Mesothelial cell of epicardium (in vitro differentiated cells): Measurements from ENCODE around the gene MLC1. TPM values are rescaled to one million over a fixed set of nuclear protein-coding genes. Genes with fewer than 3 reads are reported as not detected.

Source experiments
- DNase-seq, 2 experiments: peaks; one replicate each; pipeline ENCODE4 v3.0.0; 2021; ENCODE audit warnings: low spot score in 2 of 2; ENCODE audit not compliant: unreplicated experiment in 2 of 2
- H3K27ac Mint-ChIP-seq: 2 replicates; pipeline ENCODE4 v1.8.0; 2021; ENCODE audit warnings: mixed read lengths
- H3K27me3 Mint-ChIP-seq: 2 replicates; pipeline ENCODE4 v1.8.0; 2021; ENCODE audit warnings: low read depth, mixed read lengths
- H3K36me3 Mint-ChIP-seq: 2 replicates; pipeline ENCODE4 v1.8.0; 2021; ENCODE audit warnings: mixed read lengths
- H3K4me1 Mint-ChIP-seq: 2 replicates; pipeline ENCODE4 v1.8.0; 2021; ENCODE audit warnings: mixed read lengths
- H3K4me3 Mint-ChIP-seq: 2 replicates; pipeline ENCODE4 v1.8.0; 2021; ENCODE audit warnings: mild to moderate bottlenecking, moderate library complexity, mixed read lengths
- H3K9me3 Mint-ChIP-seq: 2 replicates; pipeline ENCODE4 v1.8.0; 2021; ENCODE audit warnings: mixed read lengths
- total RNA-seq: library from RNA; stranded (reverse); gene quantifications from 3 replicates; pipeline ENCODE4 v1.2.1, GENCODE V29; 2021
- TF ChIP-seq, protein P1 (sequence below): fragments of 200-600 bp; sonication (generic); IDR thresholded peaks from one replicate; pipeline ENCODE4 v1.5.0; 2021; ENCODE audit warnings: antibody characterized with exemption; ENCODE audit not compliant: unreplicated experiment

Gene MLC1
- total RNA-seq: 1.8 to 2.1 TPM (median 2.0 TPM) in 3 replicates

GRCh38 chr22:50085211-50085972 lies at the start of gene MLC1:
Gene MLC1, minus strand, starts transcription at chr22:50085426. Its CDS starts 524 bp downstream, at chr22:50084902.
- TF ChIP-seq, protein P1, sequence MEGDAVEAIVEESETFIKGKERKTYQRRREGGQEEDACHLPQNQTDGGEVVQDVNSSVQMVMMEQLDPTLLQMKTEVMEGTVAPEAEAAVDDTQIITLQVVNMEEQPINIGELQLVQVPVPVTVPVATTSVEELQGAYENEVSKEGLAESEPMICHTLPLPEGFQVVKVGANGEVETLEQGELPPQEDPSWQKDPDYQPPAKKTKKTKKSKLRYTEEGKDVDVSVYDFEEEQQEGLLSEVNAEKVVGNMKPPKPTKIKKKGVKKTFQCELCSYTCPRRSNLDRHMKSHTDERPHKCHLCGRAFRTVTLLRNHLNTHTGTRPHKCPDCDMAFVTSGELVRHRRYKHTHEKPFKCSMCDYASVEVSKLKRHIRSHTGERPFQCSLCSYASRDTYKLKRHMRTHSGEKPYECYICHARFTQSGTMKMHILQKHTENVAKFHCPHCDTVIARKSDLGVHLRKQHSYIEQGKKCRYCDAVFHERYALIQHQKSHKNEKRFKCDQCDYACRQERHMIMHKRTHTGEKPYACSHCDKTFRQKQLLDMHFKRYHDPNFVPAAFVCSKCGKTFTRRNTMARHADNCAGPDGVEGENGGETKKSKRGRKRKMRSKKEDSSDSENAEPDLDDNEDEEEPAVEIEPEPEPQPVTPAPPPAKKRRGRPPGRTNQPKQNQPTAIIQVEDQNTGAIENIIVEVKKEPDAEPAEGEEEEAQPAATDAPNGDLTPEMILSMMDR: no peak
- peaks cover 31% of the 10 kb centered on the region for H3K4me1 Mint-ChIP-seq
- no peaks in the 10 kb centered on the region for H3K9me3 Mint-ChIP-seq
- no peak within 1 kb of the TSS for H3K4me3 Mint-ChIP-seq
- DNase-seq: no peak
- H3K27me3 Mint-ChIP-seq: peaks cover 3% of the 10 kb centered on the region
- H3K36me3 Mint-ChIP-seq: no peaks in the 10 kb centered on the region
- no peak within 1 kb of the TSS for H3K27ac Mint-ChIP-seq

- H3K4me1 Mint-ChIP-seq: peaks cover 6% of the 10 kb centered on the region
Measured at GRCh38 chr22:50134481-50134880, 49.3 kb upstream of the MLC1 start.

GRCh38 chr22:50131894-50132293 lies 46.7 kb upstream of the MLC1 start:
- no peak for DNase-seq
- Mint-ChIP-seq H3K4me1 (peaks cover 6% of the 10 kb centered on the region), H3K9me3 (no peaks in the 10 kb centered on the region)

More at GRCh38 chr22:50134481-50134880, 49.3 kb upstream of the MLC1 start:
- Mint-ChIP-seq H3K36me3 (no peaks in the 10 kb centered on the region), H3K9me3 (peaks cover 4% of the 10 kb centered on the region), H3K4me3 (no peak overlapping the region), H3K27ac (no peak overlapping the region), H3K27me3 (peaks cover 5% of the 10 kb centered on the region)
- DNase-seq: no peak
- TF ChIP-seq, protein P1: no peak

DNA sequence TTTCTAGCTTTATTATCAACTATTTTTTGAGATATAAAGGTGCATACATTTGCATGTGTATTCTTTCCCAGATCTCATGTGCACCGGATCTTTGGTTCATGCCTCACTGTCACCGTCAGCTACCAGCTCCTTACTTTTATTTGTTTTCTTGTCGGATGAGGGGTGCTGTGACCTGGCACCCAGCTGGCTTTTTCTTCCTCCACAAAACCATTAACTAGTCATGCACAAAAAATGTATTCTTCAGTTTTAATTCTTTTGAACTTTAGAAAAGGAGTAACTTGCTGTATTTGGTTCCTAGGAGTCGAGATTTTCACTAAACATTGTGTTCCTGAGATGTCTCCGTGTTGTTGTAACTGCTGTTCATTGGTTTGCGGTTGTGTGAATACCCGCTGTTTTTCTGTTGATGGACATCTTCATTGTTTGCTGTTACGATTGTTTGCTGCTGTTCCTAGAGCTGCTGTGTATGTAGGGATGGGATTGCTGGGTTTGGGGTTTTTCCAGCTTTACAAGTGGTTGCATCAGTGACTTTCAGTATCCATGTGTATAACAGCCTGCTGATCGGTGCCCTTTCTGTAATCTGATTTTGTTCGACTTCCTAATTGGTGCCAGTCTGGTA lies 44.0 kb upstream of the MLC1 start:
- no peak for DNase-seq
- Mint-ChIP-seq H3K36me3 (no peaks in the 10 kb centered on the region), H3K27ac (no peak overlapping the region), H3K4me1 (no peaks in the 10 kb centered on the region), H3K27me3 (peaks cover 7% of the 10 kb centered on the region), H3K9me3 (peaks cover 4% of the 10 kb centered on the region), H3K4me3 (no peak overlapping the region)
- TF ChIP-seq, protein P1: no peak

More at GRCh38 chr22:50131894-50132293, 46.7 kb upstream of the MLC1 start:
- Mint-ChIP-seq H3K36me3 (no peaks in the 10 kb centered on the region), H3K4me3 (no peak overlapping the region), H3K27me3 (peaks cover 7% of the 10 kb centered on the region), H3K27ac (no peak overlapping the region)
- TF ChIP-seq, protein P1: no peak

- DNase-seq: no peak
- H3K27ac Mint-ChIP-seq: no peak overlapping the region
- H3K27me3 Mint-ChIP-seq: peaks cover 2% of the 10 kb centered on the region
- H3K4me1 Mint-ChIP-seq: peaks cover 4% of the 10 kb centered on the region
- TF ChIP-seq, protein P1: no peak
- peaks cover 3% of the 10 kb centered on the region for H3K36me3 Mint-ChIP-seq
- peaks cover 13% of the 10 kb centered on the region for H3K9me3 Mint-ChIP-seq
- no peak overlapping the region for H3K4me3 Mint-ChIP-seq
Measured at GRCh38 chr22:50125029-50125428, 39.8 kb upstream of the MLC1 start.
